GM18505 (cell line): ENCODE data around the gene RGL4.
"Not testable (repeated sequence)": the region's sequence is repeated elsewhere in the genome, so short reads cannot be mapped to it uniquely, and the experiment has no call there.

Source experiments
- ATAC-seq: cut with Tn5 transposase; IDR thresholded peaks from one replicate; pipeline ENCODE4 v1.9.1; 2021; ENCODE audit not compliant: unreplicated experiment
- POLR2A ChIP-seq: IDR thresholded peaks from 4 replicates; pipeline ENCODE4 v1.6.1; 2011; ENCODE audit warnings: borderline replicate concordance; ENCODE audit not compliant: insufficient read depth, insufficient read length; ENCODE audit errors: extremely low read depth

Gene RGL4

GRCh38 chr22:23673826-23674690 is 16.8 kb upstream of the RGL4 start:
- no peak for ATAC-seq
- TF ChIP-seq POLR2A = no peak

- ATAC-seq = not testable (repeated sequence)
Observed at GRCh38 chr22:23674886-23675501, 15.8 kb upstream of the RGL4 start.

GRCh38 chr22:23675502-23676415 is 15.1 kb upstream of the RGL4 start:
- ATAC-seq = no peak

GRCh38 chr22:23676841-23677700 is 13.7 kb upstream of the RGL4 start:
- ATAC-seq = not testable (repeated sequence)

More at GRCh38 chr22:23675502-23676415, 15.1 kb upstream of the RGL4 start:
- TF ChIP-seq POLR2A = no peak

- ATAC-seq = no peak
- TF ChIP-seq POLR2A = no peak
Observed at GRCh38 chr22:23677701-23677995, 13.2 kb upstream of the RGL4 start.

GRCh38 chr22:23678133-23678532 is 12.7 kb upstream of the RGL4 start:
- no peak for ATAC-seq
- TF ChIP-seq POLR2A = no peak

GRCh38 chr22:23681026-23681809 is 9.6 kb upstream of the RGL4 start:
- TF ChIP-seq POLR2A = no peak
- no peak for ATAC-seq

- no peak for TF ChIP-seq POLR2A
Observed at GRCh38 chr22:23682077-23682476, 8.7 kb upstream of the RGL4 start.

GRCh38 chr22:23682827-23683355 is 7.9 kb upstream of the RGL4 start:
- TF ChIP-seq POLR2A = no peak
- no peak for ATAC-seq

More at GRCh38 chr22:23682077-23682476, 8.7 kb upstream of the RGL4 start:
- no peak for ATAC-seq

GRCh38 chr22:23683545-23683944 is 7.3 kb upstream of the RGL4 start:
- ATAC-seq = no peak
- no peak for TF ChIP-seq POLR2A

GRCh38 chr22:23684026-23684425 is 6.8 kb upstream of the RGL4 start:
- no peak for TF ChIP-seq POLR2A
- ATAC-seq = no peak

- no peak for TF ChIP-seq POLR2A
- no peak for ATAC-seq
Observed at GRCh38 chr22:23684561-23685031, 6.2 kb upstream of the RGL4 start.
